OCI-LY7 (cell line): ENCODE data around the gene SEMA3F. TPM values are rescaled to one million over a fixed set of nuclear protein-coding genes. Genes with fewer than 3 reads are reported as not detected.
A peak's percentile ranks its signal among the peaks of the same experiment; 100 is the strongest.

Experiments used
- BruUV-seq: library from RNA; stranded (reverse); fragments of 400-500 nt; replicated peaks from 2 replicates; lab custom pipeline; 2021; lab: Mats Ljungman, UMichigan
- CTCF ChIA-PET: fragments of 300-600 bp; sonication (Branson Sonifier 250); formaldehyde crosslinking; loops from one replicate; lab custom pipeline; 2022; ENCODE audit warnings: antibody characterized with exemption; ENCODE audit not compliant: unreplicated experiment; lab: Charles Lee
- POLR2A ChIA-PET: fragments of 300-600 bp; sonication (Branson Sonifier 250); formaldehyde crosslinking; loops from one replicate; lab custom pipeline; 2022; ENCODE audit warnings: antibody characterized with exemption; lab: Charles Lee
- DNase-seq: peaks from one replicate; pipeline ENCODE4 v3.0.0-alpha.2; 2015; ENCODE audit warnings: low spot score
- H2AFZ ChIP-seq: fragments of 200-600 bp; sonication (generic), shearing (Covaris generic); 2 replicates; pipeline ENCODE4 v1.6.1; 2014; ENCODE audit warnings: mild to moderate bottlenecking, antibody characterized with exemption, low read length, moderate library complexity
- H3K27ac ChIP-seq: fragments of 200-600 bp; sonication (generic); 2 replicates; pipeline ENCODE4 v1.5.1; 2014; ENCODE audit warnings: mixed run types, low read depth, mild to moderate bottlenecking, moderate library complexity, low read length, inconsistent platforms; ENCODE audit not compliant: poor library complexity, severe bottlenecking
- H3K36me3 ChIP-seq: fragments of 200-600 bp; sonication (generic); 2 replicates; pipeline ENCODE4 v1.6.1; 2014; ENCODE audit warnings: mild to moderate bottlenecking, antibody characterized with exemption, low read length, moderate library complexity, mixed read lengths; ENCODE audit not compliant: insufficient read depth
- H3K4me1 ChIP-seq: fragments of 200-600 bp; sonication (generic); 2 replicates; pipeline ENCODE4 v1.5.1; 2014; ENCODE audit warnings: mild to moderate bottlenecking, low read length; ENCODE audit not compliant: insufficient read depth, poor library complexity, severe bottlenecking
- H3K4me2 ChIP-seq: fragments of 200-600 bp; sonication (generic); 2 replicates; pipeline ENCODE4 v1.6.1; 2014; ENCODE audit warnings: mild to moderate bottlenecking, low read length
- H3K4me3 ChIP-seq: fragments of 200-600 bp; sonication (generic); 2 replicates; pipeline ENCODE4 v1.5.1; 2014; ENCODE audit warnings: mild to moderate bottlenecking, low read depth, low read length; ENCODE audit not compliant: poor library complexity, severe bottlenecking
- H3K79me2 ChIP-seq: fragments of 200-600 bp; sonication (generic); 2 replicates; pipeline ENCODE4 v1.6.1; 2016; ENCODE audit warnings: low read depth, mild to moderate bottlenecking, low read length, moderate library complexity, mixed read lengths; ENCODE audit not compliant: insufficient read depth
- H3K9me2 ChIP-seq: fragments of 200-600 bp; sonication (generic); 2 replicates; pipeline ENCODE4 v1.6.1; 2016; ENCODE audit warnings: mild to moderate bottlenecking, low read length, mixed read lengths; ENCODE audit not compliant: insufficient read depth
- H3K9me3 ChIP-seq: fragments of 200-600 bp; sonication (generic); 2 replicates; pipeline ENCODE4 v1.6.1; 2014; ENCODE audit warnings: mild to moderate bottlenecking, mixed run types, low read length, mixed read lengths
- H4K20me1 ChIP-seq: fragments of 200-600 bp; sonication (generic); 2 replicates; pipeline ENCODE4 v1.6.1; 2014; ENCODE audit warnings: mild to moderate bottlenecking, antibody characterized with exemption, low read length, moderate library complexity, mixed read lengths; ENCODE audit not compliant: insufficient read depth
- CTCF ChIP-seq: fragments of 200-600 bp; sonication (generic); conservative IDR thresholded peaks from 2 replicates; pipeline ENCODE4 v1.5.1; 2014; ENCODE audit warnings: mild to moderate bottlenecking, antibody characterized with exemption, low read length, moderate library complexity, mixed read lengths
- EZH2phosphoT487 ChIP-seq: fragments of 200-600 bp; sonication (generic); IDR thresholded peaks from 2 replicates; pipeline ENCODE4 v1.6.1; 2018; ENCODE audit warnings: low read depth, borderline replicate concordance, mild to moderate bottlenecking, mixed run types, antibody characterized with exemption, low read length, moderate library complexity, mixed read lengths
- intact Hi-C: fragments of 100-400 bp; cut with micrococcal nuclease; formaldehyde crosslinking; loops from one replicate; pipeline ENCODE4 v1.10.0; 2022; ENCODE audit not compliant: unreplicated experiment
- total RNA-seq, 2 experiments: library from RNA; depleted of rRNA in 1 of 2; stranded (reverse); fragments of >200 nt in 1 of 2; shearing (Covaris generic) in 1 of 2; gene quantifications; 2 replicates each; pipeline ENCODE4 v1.2.3, GENCODE V29; 2014 to 2022

Gene SEMA3F
- total RNA-seq, 2 experiments from 2014 or later: 0.84 TPM; not detected in 1

DNA sequence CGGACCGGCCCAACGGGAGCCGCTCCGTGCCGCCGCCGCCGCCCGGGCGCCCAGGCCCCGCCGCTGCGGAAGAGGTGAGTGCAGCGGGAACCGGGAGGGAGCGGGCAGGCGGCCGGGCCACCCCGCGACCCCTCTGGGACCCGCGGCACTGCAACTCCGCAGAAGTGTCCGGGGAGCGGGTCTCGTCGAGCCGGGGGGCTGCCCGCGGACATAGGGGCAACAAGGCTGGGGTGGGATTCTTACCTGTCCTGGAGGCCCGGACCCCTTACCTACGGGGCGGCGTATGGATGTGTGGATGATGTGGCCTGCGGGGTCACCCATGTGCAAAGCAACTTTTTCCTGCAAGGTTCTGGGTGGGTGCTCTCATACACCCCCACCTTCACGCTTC lies 361 bp downstream of the SEMA3F start:
- intact Hi-C loops: no loop called here
- Histone ChIP-seq H3K9me2 (no peaks in the 10 kb centered on the region), H3K36me3 (no peaks in the 10 kb centered on the region), H3K9me3 (no peaks in the 10 kb centered on the region), H3K4me3 (peak overlapping the region; percentile 61), H3K4me2 (peak overlapping the region; percentile 75; the same call in 1 of the 2 replicates), H3K4me1 (peaks cover 5% of the 10 kb centered on the region), H3K79me2 (no peaks in the 10 kb centered on the region), H4K20me1 (no peaks in the 10 kb centered on the region), H2AFZ (no peak overlapping the region), H3K27ac (no peak overlapping the region)
- DNase-seq: no peak
- ChIA-PET POLR2A (no interaction called here), CTCF (no interaction called here)
- TF ChIP-seq EZH2phosphoT487 (no peak), CTCF (no peak)
- no TSS peak for BruUV-seq

DNA sequence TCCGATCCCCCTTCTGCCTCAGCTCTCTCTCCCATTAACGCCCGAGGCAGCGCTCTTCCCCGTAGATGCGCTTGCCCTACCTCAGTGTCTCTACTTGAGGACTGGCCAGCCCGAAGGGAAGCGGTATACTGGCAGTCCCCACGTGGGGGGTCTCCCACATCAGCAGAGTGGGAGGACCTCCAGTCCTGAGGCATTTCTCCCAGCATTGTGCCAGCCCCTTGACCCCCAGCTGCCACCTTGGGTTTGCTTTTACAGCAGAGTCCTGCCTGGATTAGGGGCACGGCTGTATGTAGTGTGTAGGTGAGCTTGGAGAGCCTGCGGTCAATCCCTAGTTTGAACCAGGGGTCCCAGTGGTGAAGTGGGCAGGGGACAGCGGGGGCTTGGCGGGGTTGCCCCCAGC lies 767 bp downstream of the SEMA3F start:
- no TSS peak for BruUV-seq
- ChIA-PET POLR2A (interaction anchor here (0.6 kb wide), 1 partner anchor 430 kb away, joined by 3 read pairs; no protein-coding TSS in a partner anchor), CTCF (no interaction called here)
- Histone ChIP-seq H3K4me2 (peak overlapping the region; percentile 75; the same call in 1 of the 2 replicates), H3K9me2 (no peaks in the 10 kb centered on the region), H3K36me3 (no peaks in the 10 kb centered on the region), H3K27ac (no peak overlapping the region), H4K20me1 (no peaks in the 10 kb centered on the region), H2AFZ (no peak overlapping the region), H3K79me2 (no peaks in the 10 kb centered on the region), H3K4me3 (no peak overlapping the region), H3K9me3 (no peaks in the 10 kb centered on the region), H3K4me1 (peaks cover 5% of the 10 kb centered on the region)
- intact Hi-C loops: no loop called here
- TF ChIP-seq EZH2phosphoT487: no peak
- TF ChIP-seq CTCF: no peak
- DNase-seq: no peak

GRCh38 chr3:50156549-50157493 lies 1.7 kb downstream of the SEMA3F start:
- H3K36me3 ChIP-seq: no peaks in the 10 kb centered on the region
- no peaks in the 10 kb centered on the region for H3K9me2 ChIP-seq
- intact Hi-C loops: no loop called here
- H3K4me2 ChIP-seq: no peak overlapping the region
- no peak for TF ChIP-seq EZH2phosphoT487
- no peak for TF ChIP-seq CTCF
- H3K9me3 ChIP-seq: no peaks in the 10 kb centered on the region
- no peak overlapping the region for H3K4me3 ChIP-seq
- ChIA-PET CTCF (interaction anchor here (0.6 kb wide), 1 partner anchor 111 kb away, joined by 5 read pairs; no protein-coding TSS in a partner anchor), POLR2A (interaction anchor here (0.6 kb wide), 2 partner anchors 76 to 431 kb away, joined by 3 read pairs; no protein-coding TSS in a partner anchor)
- no TSS peak for BruUV-seq
- DNase-seq: no peak
- no peaks in the 10 kb centered on the region for H4K20me1 ChIP-seq
- H3K27ac ChIP-seq: no peak overlapping the region
- no peak overlapping the region for H2AFZ ChIP-seq
- no peaks in the 10 kb centered on the region for H3K79me2 ChIP-seq
- peaks cover 5% of the 10 kb centered on the region for H3K4me1 ChIP-seq
